Caco-2 (cell line): ENCODE data around the gene OR2G3. TPM values are rescaled to one million over a fixed set of nuclear protein-coding genes. Genes with fewer than 3 reads are reported as not detected.

Source experiments
- BruUV-seq: library from RNA; stranded (reverse); fragments of 400-500 nt; replicated peaks from 2 replicates; lab custom pipeline; 2021; lab: Mats Ljungman, UMichigan
- CTCF ChIA-PET: fragments of 300-600 bp; sonication (Branson Sonifier 250); formaldehyde crosslinking; loops from one replicate; lab custom pipeline; 2022; ENCODE audit warnings: antibody characterized with exemption; lab: Charles Lee
- POLR2A ChIA-PET: fragments of 300-600 bp; sonication (Branson Sonifier 250); formaldehyde crosslinking; loops from one replicate; lab custom pipeline; 2022; ENCODE audit warnings: antibody characterized with exemption; lab: Charles Lee
- DNase-seq, 2 experiments: peaks; one replicate each; pipeline versions ENCODE4 v3.0.0 to v3.0.0-alpha.2; 2020 to 2022
- H3K27me3 ChIP-seq: replicated peaks from 2 replicates; pipeline ENCODE4 v1.6.0; 2011; ENCODE audit warnings: low read length; ENCODE audit not compliant: control insufficient read depth, insufficient read depth
- H3K36me3 ChIP-seq: 2 replicates; pipeline ENCODE4 v1.5.1; 2011; ENCODE audit warnings: low read length; ENCODE audit not compliant: control insufficient read depth, insufficient read depth
- H3K4me1 ChIP-seq: fragments of 250-450 bp; sonication (Bioruptor Pico); 2 replicates; pipeline ENCODE4 v1.5.1; 2020; ENCODE audit warnings: mild to moderate bottlenecking
- H3K4me3 ChIP-seq: 2 replicates; pipeline ENCODE4 v1.5.1; 2011; ENCODE audit warnings: low read depth, mild to moderate bottlenecking, control low read depth, low read length
- H3K9me3 ChIP-seq: fragments of 250-450 bp; sonication (Bioruptor Pico); 2 replicates; pipeline ENCODE4 v1.5.1; 2020; ENCODE audit warnings: mild to moderate bottlenecking, moderate library complexity
- H3K27ac Mint-ChIP-seq: one replicate; pipeline ENCODE4 v1.8.0; 2022; ENCODE audit warnings: mixed read lengths; ENCODE audit not compliant: unreplicated experiment
- H3K27me3 Mint-ChIP-seq: one replicate; pipeline ENCODE4 v1.8.0; 2022; ENCODE audit warnings: mixed read lengths; ENCODE audit not compliant: insufficient read depth, unreplicated experiment
- H3K36me3 Mint-ChIP-seq: one replicate; pipeline ENCODE4 v1.8.0; 2022; ENCODE audit warnings: mild to moderate bottlenecking, mixed read lengths; ENCODE audit not compliant: insufficient read depth, unreplicated experiment
- H3K4me1 Mint-ChIP-seq: one replicate; pipeline ENCODE4 v1.8.0; 2022; ENCODE audit warnings: low read depth, mixed read lengths; ENCODE audit not compliant: unreplicated experiment
- H3K4me3 Mint-ChIP-seq: one replicate; pipeline ENCODE4 v1.8.0; 2022; ENCODE audit warnings: mild to moderate bottlenecking, moderate library complexity, mixed read lengths; ENCODE audit not compliant: unreplicated experiment
- H3K9me3 Mint-ChIP-seq: one replicate; pipeline ENCODE4 v1.8.0; 2022; ENCODE audit warnings: mixed read lengths; ENCODE audit not compliant: unreplicated experiment
- intact Hi-C: fragments of 100-400 bp; cut with micrococcal nuclease; formaldehyde crosslinking; loops from one replicate; pipeline ENCODE4 v1.10.0; 2022; ENCODE audit not compliant: unreplicated experiment
- total RNA-seq: library from RNA; stranded (reverse); gene quantifications from 2 replicates; pipeline ENCODE4 v1.2.3, GENCODE V29; 2022
- TF ChIP-seq, protein P1 (sequence below), 2 experiments: fragments of 200-600 bp in 1 of 2; IDR thresholded peaks; 1 replicate in 1 of 2; 2 replicates in 1 of 2; pipeline versions ENCODE4 v1.5.1 to v1.8.0; 2011 to 2022; ENCODE audit warnings: antibody characterized with exemption in 1 of 2, control low read depth in 1 of 2, inconsistent platforms in 1 of 2, low read depth in 1 of 2, low read length in 1 of 2, mild to moderate bottlenecking in 1 of 2, moderate library complexity in 1 of 2; ENCODE audit not compliant: insufficient read depth in 1 of 2, severe bottlenecking in 1 of 2, unreplicated experiment in 1 of 2

OR2G3 gene
- total RNA-seq, 1 experiment from 2014 or later, result not detected

DNA sequence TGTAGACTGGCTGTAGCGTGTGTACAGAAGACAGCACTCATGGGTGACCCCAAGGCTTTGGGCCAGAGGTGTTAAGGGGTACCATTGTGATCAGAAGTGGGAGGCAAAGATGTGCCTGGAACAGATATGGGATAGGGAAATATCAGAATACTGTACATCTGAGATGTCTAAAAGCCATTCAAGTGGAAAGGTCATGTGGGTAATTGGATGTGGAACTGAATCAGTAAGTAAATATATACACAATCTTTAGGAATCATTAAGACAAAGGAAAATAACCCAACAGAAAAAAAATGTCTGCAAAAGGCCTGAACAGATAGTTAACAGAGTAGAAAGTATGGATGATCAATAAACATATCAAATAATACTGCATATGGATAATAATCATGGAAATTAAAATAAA, 47.7 kb downstream of the OR2G3 start:
- Histone ChIP-seq H3K36me3 (no peaks in the 10 kb centered on the region), H3K4me3 (no peak overlapping the region), H3K9me3 (no peaks in the 10 kb centered on the region), H3K4me1 (no peaks in the 10 kb centered on the region), H3K27me3 (no peaks in the 10 kb centered on the region)
- Mint-ChIP-seq H3K4me3 (no peak overlapping the region), H3K27ac (no peak overlapping the region), H3K4me1 (no peaks in the 10 kb centered on the region), H3K27me3 (peaks cover 2% of the 10 kb centered on the region), H3K36me3 (no peaks in the 10 kb centered on the region), H3K9me3 (no peaks in the 10 kb centered on the region)
- TF ChIP-seq, protein P1, sequence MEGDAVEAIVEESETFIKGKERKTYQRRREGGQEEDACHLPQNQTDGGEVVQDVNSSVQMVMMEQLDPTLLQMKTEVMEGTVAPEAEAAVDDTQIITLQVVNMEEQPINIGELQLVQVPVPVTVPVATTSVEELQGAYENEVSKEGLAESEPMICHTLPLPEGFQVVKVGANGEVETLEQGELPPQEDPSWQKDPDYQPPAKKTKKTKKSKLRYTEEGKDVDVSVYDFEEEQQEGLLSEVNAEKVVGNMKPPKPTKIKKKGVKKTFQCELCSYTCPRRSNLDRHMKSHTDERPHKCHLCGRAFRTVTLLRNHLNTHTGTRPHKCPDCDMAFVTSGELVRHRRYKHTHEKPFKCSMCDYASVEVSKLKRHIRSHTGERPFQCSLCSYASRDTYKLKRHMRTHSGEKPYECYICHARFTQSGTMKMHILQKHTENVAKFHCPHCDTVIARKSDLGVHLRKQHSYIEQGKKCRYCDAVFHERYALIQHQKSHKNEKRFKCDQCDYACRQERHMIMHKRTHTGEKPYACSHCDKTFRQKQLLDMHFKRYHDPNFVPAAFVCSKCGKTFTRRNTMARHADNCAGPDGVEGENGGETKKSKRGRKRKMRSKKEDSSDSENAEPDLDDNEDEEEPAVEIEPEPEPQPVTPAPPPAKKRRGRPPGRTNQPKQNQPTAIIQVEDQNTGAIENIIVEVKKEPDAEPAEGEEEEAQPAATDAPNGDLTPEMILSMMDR (IDR thresholded peaks at IDR 0.05; ENCODE audit: insufficient read depth in 1 of 2, low read depth in 1 of 2, low read length in 1 of 2, severe bottlenecking in 1 of 2, unreplicated experiment in 1 of 2), result no peak
- DNase-seq, result no peak
- POLR2A ChIA-PET, result no interaction called here
- BruUV-seq, result no TSS peak
- intact Hi-C loops, result no loop called here
- CTCF ChIA-PET, result no interaction called here

Other genes with a start within 250 kb of the OR2G3 start
- gene NLRP3, start 189.4 kb upstream of the OR2G3 start, total RNA-seq, result not detected in 2 replicates
- not detected in 2 replicates for gene OR2B11, start 147.5 kb upstream of the OR2G3 start, total RNA-seq
- not detected in 2 replicates for gene OR2C3, start 69.1 kb upstream of the OR2G3 start, total RNA-seq
- gene GCSAML, start 56.5 kb upstream of the OR2G3 start, total RNA-seq, result not detected in 2 replicates
- not detected in 2 replicates for gene OR2G2, start 17.2 kb upstream of the OR2G3 start, total RNA-seq
- not detected in 2 replicates for gene OR13G1, start 74.2 kb downstream of the OR2G3 start, total RNA-seq
- gene OR6F1, start 111.1 kb downstream of the OR2G3 start, total RNA-seq, result not detected in 2 replicates
- gene OR14K1, start 133.0 kb downstream of the OR2G3 start, total RNA-seq, result not detected in 2 replicates
- gene OR14A2, start 142.6 kb downstream of the OR2G3 start, total RNA-seq, result not detected in 2 replicates
- gene OR1C1, start 155.0 kb downstream of the OR2G3 start, total RNA-seq, result not detected in 2 replicates
- gene OR14A16, start 218.5 kb downstream of the OR2G3 start, total RNA-seq, result not detected in 2 replicates
- gene OR11L1, start 236.3 kb downstream of the OR2G3 start, total RNA-seq, result not detected in 2 replicates